Heart right ventricle (tissue), 16 donors: ENCODE results near the gene ACTR3. TPM values are rescaled to one million over a fixed set of nuclear protein-coding genes. Genes with fewer than 3 reads are reported as not detected.
"Not testable (repeated sequence)": the region's sequence is repeated elsewhere in the genome, so short reads cannot be mapped to it uniquely, and the experiment has no call there.

Experiments used
- ATAC-seq, 8 donors: fragments of 200-7000 bp; cut with Tn5 transposase; one replicate each; pipeline ENCODE4 v1.9.1; 2020; ENCODE audit warnings: mild to moderate bottlenecking in 8 of 8, moderate library complexity in 8 of 8, moderate number of reproducible peaks in 1 of 8
- DNase-seq, 2 donors: peaks; one replicate each; pipeline ENCODE4 v3.0.0-alpha.2; 2020
- H3K27ac ChIP-seq, 10 donors: fragments of 200-600 bp; sonication (generic) in 2 of 10; one replicate each; pipeline versions ENCODE4 v1.5.0 to v1.8.0; 2020 to 2022; ENCODE audit warnings: mild to moderate bottlenecking in 3 of 10
- H3K27me3 ChIP-seq, 7 donors: fragments of 200-600 bp; one replicate each; pipeline ENCODE4 v1.8.0; 2021 to 2022; ENCODE audit warnings: mild to moderate bottlenecking in 2 of 7
- H3K36me3 ChIP-seq, 9 donors: fragments of 200-600 bp; sonication (generic) in 1 of 9; one replicate each; pipeline versions ENCODE4 v1.5.0 to v1.8.0; 2020 to 2022; ENCODE audit warnings: mild to moderate bottlenecking in 2 of 9
- H3K4me1 ChIP-seq, 9 donors: fragments of 200-600 bp; sonication (generic) in 1 of 9; one replicate each; pipeline versions ENCODE4 v1.5.0 to v1.8.0; 2020 to 2022; ENCODE audit warnings: mild to moderate bottlenecking in 4 of 9
- H3K4me3 ChIP-seq, 10 donors: fragments of 200-600 bp; sonication (generic) in 2 of 10; one replicate each; pipeline versions ENCODE4 v1.5.0 to v1.8.0; 2020 to 2022; ENCODE audit warnings: mild to moderate bottlenecking in 7 of 10, moderate library complexity in 2 of 10
- H3K9me3 ChIP-seq, 11 donors: fragments of 200-600 bp in 10 of 11; sonication (generic) in 2 of 11; one replicate each; pipeline versions ENCODE4 v1.5.0 to v1.8.0; 2013 to 2022; ENCODE audit warnings: mild to moderate bottlenecking in 2 of 11, control low read depth in 1 of 11, moderate library complexity in 1 of 11
- WGBS, 2 donors: extraction: QIAGEN DNeasy Blood & Tissue Kit; methylation state at CpG; one replicate each; pipeline ENCODE4 v1.1.7; 2013; ENCODE audit warnings: inconsistent platforms in 1 of 2; 5-methylcytosine and 5-hydroxymethylcytosine counted together
- intact Hi-C, 10 donors: fragments of 100-400 bp; cut with DNase I; formaldehyde crosslinking; loops; one replicate each; pipeline versions ENCODE4 v1.11.1 to v1.14.2; 2022
- polyA plus RNA-seq, 2 donors: library from polyadenylated mRNA; stranded (reverse); fragments of 200-250 nt; gene quantifications; one replicate each; pipeline ENCODE4 v1.2.3, GENCODE V29; 2013
- total RNA-seq, 10 donors: library from RNA; stranded (reverse); fragmentation: NEBNext Ultra II Directional in 3 of 10; extraction: Animal tissue kit (Norgen Biotek cat#: 25700) in 3 of 10; gene quantifications; one replicate each; pipeline versions ENCODE4 v1.2.1 to v1.2.4, GENCODE V29; 2021 to 2023
- TF ChIP-seq, protein P1 (sequence below), 9 donors: fragments of 200-600 bp; sonication (generic) in 2 of 9; IDR thresholded peaks; one replicate each; pipeline versions ENCODE4 v1.5.0 to v1.8.0; 2021 to 2022; ENCODE audit warnings: antibody characterized with exemption in 9 of 9, mild to moderate bottlenecking in 5 of 9, moderate library complexity in 1 of 9
- donor health status: Arrhythmogenic right ventricular cardiomyopathy.
- donor health status: ischemic (EF 13 %, LVEDD 7.1; RV severe dilation, severe dysfunction).
- donor health status: healthy with polysubstance abuse.
- donor health status: DM: no; HTN: yes; CAD: no.
- donor health status: DM: no; HTN: no; CAD: no.
- donor health status: ischemic (EF 25% LVEDD 6.9; RV normal size, moderate dysfunction).
- donor health status: ischemic (EF 25% LVEDD 5.7; RV mildly dilated, moderate dysfunction).
- donor health status: healthy.
- donor health status: DM: yes; HTN: yes; CAD: no.
- donor health status: Ischemic cardiomyopathy.
- donor health status: ischemic (EF 35%, LVEDD 5.7; RV mildly dilated, moderate dysfunction).
- donor health status: nonischemic (EF 11% LVEDD 7.7; RV severe dilation, severe dysfunction).
- donor health status: DM: yes; HTN: yes; CAD: no.
- donor health status: PGD.
- donor health status: ischemic (EF 29% LVEDD 5.4; RV normal size, mild dysfunction).
- donor health status: nonischemic (EF 23%, LVEDD 6.1; RV moderate dilation, normal function).

Gene ACTR3
- total and polyA plus RNA-seq, 12 donors: 12.7 to 167 (median 112) TPM

DNA sequence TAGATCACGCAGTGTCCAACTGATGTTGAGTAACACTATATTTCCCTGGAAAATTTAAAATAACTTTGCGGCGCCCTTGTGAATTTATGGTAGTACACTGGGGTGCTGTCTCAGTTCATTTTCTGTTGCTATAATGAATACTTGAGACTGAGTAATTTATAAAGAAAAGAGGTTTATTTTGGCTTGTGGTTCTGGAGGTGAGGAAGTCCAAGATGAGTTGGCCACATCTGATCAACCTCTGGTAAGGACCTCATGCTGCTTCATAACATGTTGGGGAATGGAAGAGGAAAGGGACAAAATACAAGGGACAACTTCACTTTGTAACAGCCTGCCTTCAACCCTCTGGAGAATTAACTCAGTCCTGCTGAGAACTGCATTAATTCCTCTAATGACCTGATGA is 36.4 kb downstream of the ACTR3 start:
- H3K9me3 ChIP-seq: no peaks in the 10 kb centered on the region
- ATAC-seq: no peak
- H3K4me3 ChIP-seq: no peak overlapping the region
- H3K27me3 ChIP-seq: no peaks in the 10 kb centered on the region
- TF ChIP-seq, protein P1, sequence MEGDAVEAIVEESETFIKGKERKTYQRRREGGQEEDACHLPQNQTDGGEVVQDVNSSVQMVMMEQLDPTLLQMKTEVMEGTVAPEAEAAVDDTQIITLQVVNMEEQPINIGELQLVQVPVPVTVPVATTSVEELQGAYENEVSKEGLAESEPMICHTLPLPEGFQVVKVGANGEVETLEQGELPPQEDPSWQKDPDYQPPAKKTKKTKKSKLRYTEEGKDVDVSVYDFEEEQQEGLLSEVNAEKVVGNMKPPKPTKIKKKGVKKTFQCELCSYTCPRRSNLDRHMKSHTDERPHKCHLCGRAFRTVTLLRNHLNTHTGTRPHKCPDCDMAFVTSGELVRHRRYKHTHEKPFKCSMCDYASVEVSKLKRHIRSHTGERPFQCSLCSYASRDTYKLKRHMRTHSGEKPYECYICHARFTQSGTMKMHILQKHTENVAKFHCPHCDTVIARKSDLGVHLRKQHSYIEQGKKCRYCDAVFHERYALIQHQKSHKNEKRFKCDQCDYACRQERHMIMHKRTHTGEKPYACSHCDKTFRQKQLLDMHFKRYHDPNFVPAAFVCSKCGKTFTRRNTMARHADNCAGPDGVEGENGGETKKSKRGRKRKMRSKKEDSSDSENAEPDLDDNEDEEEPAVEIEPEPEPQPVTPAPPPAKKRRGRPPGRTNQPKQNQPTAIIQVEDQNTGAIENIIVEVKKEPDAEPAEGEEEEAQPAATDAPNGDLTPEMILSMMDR (IDR thresholded peaks at IDR 0.05): no peak
- intact Hi-C loops: loop anchor here in 1 of 10 donors (5.0 kb wide), 1 partner anchor 34 kb away; the partner anchor contains the start of gene ACTR3
- no peak overlapping the region for H3K27ac ChIP-seq
- peaks cover 0 to 91% (median 20%) of the 10 kb centered on the region in 9 donors for H3K36me3 ChIP-seq
- DNase-seq: no peak
- peaks cover 0 to 34% (median 0%) of the 10 kb centered on the region in 9 donors for H3K4me1 ChIP-seq
- 98 to 99% methylated on average over 3 of the region's 3 CpGs for WGBS, 2 donors

DNA sequence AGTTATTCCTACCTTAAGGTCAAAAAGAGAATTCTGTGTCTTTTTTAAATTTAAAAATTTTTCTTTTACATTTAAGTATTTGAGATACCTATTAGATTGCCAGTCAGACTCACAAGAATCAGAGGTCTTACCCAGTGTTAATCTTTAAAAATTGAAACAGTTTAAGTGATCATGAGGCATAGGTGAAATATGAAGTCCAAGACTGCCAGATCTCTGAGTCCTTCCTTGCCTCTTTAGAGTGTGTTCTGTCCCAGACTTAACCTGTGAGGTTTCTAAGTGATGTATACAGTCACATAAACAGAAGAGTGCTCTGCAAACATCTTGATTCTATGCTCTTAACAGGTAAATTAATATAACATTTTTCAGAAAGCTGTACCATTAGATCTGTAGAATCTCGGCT is 40.6 kb downstream of the ACTR3 start:
- H3K4me1 ChIP-seq: peaks cover 0 to 8% (median 0%) of the 10 kb centered on the region in 9 donors

DNA sequence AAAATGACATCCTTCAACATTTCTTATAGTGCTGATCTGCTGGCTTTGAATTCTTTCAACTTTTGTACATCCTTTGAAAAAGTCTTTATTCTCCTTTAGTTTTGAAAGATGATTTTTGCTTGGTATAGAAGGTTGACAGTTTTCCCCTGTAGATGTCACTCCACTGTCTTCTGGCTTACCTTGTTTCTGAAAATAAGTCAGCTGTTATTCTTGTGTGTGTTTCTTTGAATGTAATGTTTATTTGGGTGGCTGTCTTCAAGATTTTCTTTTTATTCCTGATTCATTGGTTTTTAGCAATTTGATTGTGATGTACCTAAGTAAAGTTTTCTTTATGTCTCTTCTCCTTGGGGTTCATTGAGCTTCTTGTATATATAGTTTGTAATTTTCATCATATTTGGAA is 47.6 kb downstream of the ACTR3 start:
- Histone ChIP-seq H3K27ac (no peak overlapping the region), H3K4me1 (no peaks in the 10 kb centered on the region), H3K4me3 (no peak overlapping the region), H3K27me3 (no peaks in the 10 kb centered on the region), H3K9me3 (peaks cover 0 to 20% (median 8%) of the 10 kb centered on the region in 11 donors), H3K36me3 (peaks cover 0 to 100% (median 50%) of the 10 kb centered on the region in 9 donors)
- intact Hi-C loops: loop anchor here in 2 of 10 donors (10.0 kb wide), 1 partner anchor 183 kb away; the partner anchor contains the start of gene SLC35F5 (in 2 of the 2)
- DNase-seq (no peak), ATAC-seq (no peak)
- TF ChIP-seq, protein P1 (IDR thresholded peaks at IDR 0.05): no peak

More for the DNA sequence above, 40.6 kb downstream of the ACTR3 start:
- TF ChIP-seq, protein P1 (IDR thresholded peaks at IDR 0.05): no peak
- H3K36me3 ChIP-seq: peaks cover 0 to 100% (median 29%) of the 10 kb centered on the region in 9 donors
- ATAC-seq (no peak), DNase-seq (no peak)
- no peaks in the 10 kb centered on the region for H3K27me3 ChIP-seq
- intact Hi-C loops: loop anchor here in 2 of 10 donors (10.0 kb wide), 1 partner anchor 176 kb away; the partner anchor contains the start of gene SLC35F5 (in 2 of the 2)
- H3K4me3 ChIP-seq: no peak overlapping the region
- no peak overlapping the region for H3K27ac ChIP-seq
- H3K9me3 ChIP-seq: no peaks in the 10 kb centered on the region
- 92 to 97% methylated on average over 1 of the region's 1 CpG for WGBS, 2 donors

DNA sequence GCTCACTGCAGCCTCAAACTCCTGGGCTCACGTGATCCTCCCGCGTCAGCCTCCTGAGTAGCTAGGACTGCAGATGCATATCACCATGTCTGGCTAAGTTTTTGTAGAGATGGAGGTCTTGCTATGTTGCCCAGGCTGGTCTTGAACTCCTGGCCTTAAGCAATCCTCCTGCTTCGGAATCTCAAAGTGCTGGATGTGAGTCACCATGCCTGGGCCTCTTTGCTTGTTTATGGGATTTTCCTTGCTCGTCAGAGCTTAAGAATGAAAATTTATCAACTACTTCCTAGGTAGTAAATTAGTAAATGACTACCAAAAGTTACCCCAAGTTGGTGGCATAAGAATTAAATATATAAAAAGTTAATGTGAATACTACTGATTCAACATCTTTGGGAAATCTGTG is 51.0 kb downstream of the ACTR3 start:
- Histone ChIP-seq H3K4me1 (no peaks in the 10 kb centered on the region), H3K27me3 (no peaks in the 10 kb centered on the region), H3K27ac (no peak overlapping the region), H3K9me3 (peaks cover 0 to 24% (median 8%) of the 10 kb centered on the region in 11 donors), H3K36me3 (peaks cover 0 to 100% (median 41%) of the 10 kb centered on the region in 9 donors), H3K4me3 (no peak overlapping the region)
- no peak for ATAC-seq
- no peak for DNase-seq
- WGBS, 2 donors: 87 to 96% methylated on average over 5 of the region's 5 CpGs
- TF ChIP-seq, protein P1 (IDR thresholded peaks at IDR 0.05): no peak
- intact Hi-C loops: loop anchor here in 1 of 10 donors (10.0 kb wide), 1 partner anchor 196 kb away; no protein-coding TSS in a partner anchor

DNA sequence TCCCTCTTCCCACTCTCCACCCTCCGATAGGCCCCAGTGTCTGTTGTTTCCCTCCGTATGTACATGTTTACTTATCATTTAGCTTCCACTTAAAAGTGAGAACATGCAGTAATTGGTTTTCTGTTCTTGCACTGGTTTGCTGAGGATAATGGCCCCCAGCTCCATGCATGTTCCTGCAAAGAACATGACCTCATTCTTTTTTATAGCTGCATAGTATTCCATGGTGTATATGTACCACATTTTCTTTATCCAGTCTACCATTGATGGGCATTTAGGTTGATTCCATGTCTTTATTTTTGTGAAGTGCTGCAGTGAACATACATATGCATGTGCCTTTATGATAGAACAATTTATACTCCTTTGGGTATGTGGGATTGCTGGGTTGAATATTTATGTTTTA is 55.9 kb downstream of the ACTR3 start:
- not testable (repeated sequence) for H3K9me3 ChIP-seq, DNase-seq, H3K27me3 ChIP-seq, H3K4me3 ChIP-seq, H3K4me1 ChIP-seq, H3K27ac ChIP-seq, ATAC-seq
- peaks cover 0 to 100% (median 49%) of the 10 kb centered on the region in 9 donors for H3K36me3 ChIP-seq
- 98% methylated on average over 2 of the region's 2 CpGs for WGBS, 2 donors
- intact Hi-C loops: loop anchor here in 1 of 10 donors (10.0 kb wide), 1 partner anchor 201 kb away; no protein-coding TSS in a partner anchor

DNA sequence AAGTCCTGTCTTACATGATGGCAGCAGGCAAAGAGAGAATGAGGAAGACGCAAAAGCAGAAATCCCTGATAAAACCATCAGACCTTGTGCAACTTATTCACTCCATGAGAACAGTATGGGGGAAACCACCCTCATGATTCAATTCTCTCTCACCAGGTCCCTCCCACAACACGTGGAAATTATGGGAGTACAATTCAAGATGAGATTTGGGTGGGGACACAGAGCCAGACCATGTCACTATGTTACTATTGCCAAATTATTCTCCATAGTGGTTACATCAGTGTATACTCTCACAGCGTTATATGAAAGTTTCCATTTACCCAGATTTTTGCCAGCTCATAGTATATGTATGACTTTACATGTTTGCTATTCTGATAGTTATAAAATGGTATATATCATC is 61.0 kb downstream of the ACTR3 start:
- not testable (repeated sequence) for DNase-seq, ATAC-seq
- WGBS, 2 donors: 91 to 97% methylated on average over 3 of the region's 3 CpGs

More for the DNA sequence above, 61.0 kb downstream of the ACTR3 start:
- H3K36me3 ChIP-seq: peaks cover 0 to 100% (median 50%) of the 10 kb centered on the region in 9 donors
- H3K27ac ChIP-seq, H3K27me3 ChIP-seq, H3K4me1 ChIP-seq, H3K9me3 ChIP-seq, H3K4me3 ChIP-seq: not testable (repeated sequence)
- intact Hi-C loops: loop anchor here in 2 of 10 donors (10.0 kb wide), 2 partner anchors 56 to 196 kb away; partner anchors contain the start of genes ACTR3 (in 1 of the 2) and SLC35F5 (in 1 of the 2)
